Lower lobe of right lung (tissue), 2 donors: Measurements from ENCODE around the gene GGT6. TPM values are rescaled to one million over a fixed set of nuclear protein-coding genes. Genes with fewer than 3 reads are reported as not detected.

Experiments used
- ATAC-seq, 2 donors: fragments of 200-7000 bp; cut with Tn5 transposase; one replicate each; pipeline ENCODE4 v1.9.1; 2020 to 2022; ENCODE audit warnings: mild to moderate bottlenecking in 2 of 2, moderate library complexity in 2 of 2
- DNase-seq: peaks from one replicate; pipeline ENCODE4 v3.0.0-alpha.2; 2020
- H3K27ac ChIP-seq: fragments of 200-600 bp; one replicate; pipeline ENCODE4 v1.8.0; 2022
- H3K27me3 ChIP-seq: fragments of 200-600 bp; one replicate; pipeline ENCODE4 v1.8.0; 2022; ENCODE audit warnings: low read depth
- H3K36me3 ChIP-seq: fragments of 200-600 bp; one replicate; pipeline ENCODE4 v1.8.0; 2022; ENCODE audit warnings: mild to moderate bottlenecking
- H3K4me1 ChIP-seq: fragments of 200-600 bp; one replicate; pipeline ENCODE4 v1.8.0; 2022
- H3K4me3 ChIP-seq: fragments of 200-600 bp; one replicate; pipeline ENCODE4 v1.8.0; 2022; ENCODE audit warnings: mild to moderate bottlenecking
- H3K9me3 ChIP-seq: fragments of 200-600 bp; one replicate; pipeline ENCODE4 v1.8.0; 2022
- intact Hi-C: fragments of 100-400 bp; cut with DNase I; formaldehyde crosslinking; loops from one replicate; pipeline ENCODE4 v1.11.0; 2022
- total RNA-seq: library from RNA; stranded (reverse); fragmentation: NEBNext Ultra II Directional; extraction: Animal tissue kit (Norgen Biotek cat#: 25700); gene quantifications from one replicate; pipeline ENCODE4 v1.2.1, GENCODE V29; 2021
- TF ChIP-seq, protein P1 (sequence below): fragments of 200-600 bp; IDR thresholded peaks from one replicate; pipeline ENCODE4 v1.8.0; 2022; ENCODE audit warnings: antibody characterized with exemption, mild to moderate bottlenecking
- donor health status: DM: no; HTN: yes; CAD: no; lungs with severe emphysema.

Gene GGT6
- total RNA-seq, 1 donor from 2014 or later = 3.7 TPM

DNA sequence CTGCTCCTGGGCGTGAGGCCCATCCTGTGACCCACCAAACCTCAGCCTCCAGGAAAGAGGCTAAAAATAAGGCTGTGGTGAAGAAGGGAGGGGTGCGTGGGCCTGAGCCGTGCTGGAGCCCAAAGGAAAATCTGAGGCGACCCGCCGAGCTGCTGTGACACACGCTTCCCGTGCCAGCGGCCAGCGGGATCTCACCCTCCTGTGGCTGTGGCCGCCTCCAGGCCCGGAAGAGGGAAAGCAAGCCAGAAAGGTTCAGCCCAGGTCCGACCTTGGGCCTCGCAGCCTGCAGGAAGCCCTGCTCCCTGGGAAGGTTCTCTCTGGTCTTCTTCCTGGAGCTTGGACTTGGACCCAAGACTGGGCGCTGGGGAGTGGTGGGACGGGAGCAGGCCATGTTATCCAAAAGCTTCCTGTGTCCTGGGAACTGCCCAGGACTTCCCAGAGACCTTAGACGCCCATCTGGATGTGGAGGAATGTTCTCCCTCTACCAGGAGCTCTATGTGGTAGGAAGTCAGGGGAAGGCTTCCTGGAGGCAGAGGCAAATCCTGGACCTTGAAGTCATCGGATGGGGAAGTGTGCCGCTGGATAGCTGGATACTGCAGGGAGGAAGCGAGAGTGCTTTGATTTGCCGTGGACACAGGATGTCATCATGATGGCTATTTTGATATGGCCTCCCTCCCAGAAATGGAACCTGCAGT is 50.3 kb downstream of the GGT6 start:
- Histone ChIP-seq H3K27ac (peak overlapping the region; percentile 76), H3K9me3 (no peaks in the 10 kb centered on the region), H3K27me3 (no peaks in the 10 kb centered on the region), H3K4me3 (no peak overlapping the region), H3K36me3 (no peaks in the 10 kb centered on the region), H3K4me1 (peaks cover 98% of the 10 kb centered on the region)
- TF ChIP-seq, protein P1, sequence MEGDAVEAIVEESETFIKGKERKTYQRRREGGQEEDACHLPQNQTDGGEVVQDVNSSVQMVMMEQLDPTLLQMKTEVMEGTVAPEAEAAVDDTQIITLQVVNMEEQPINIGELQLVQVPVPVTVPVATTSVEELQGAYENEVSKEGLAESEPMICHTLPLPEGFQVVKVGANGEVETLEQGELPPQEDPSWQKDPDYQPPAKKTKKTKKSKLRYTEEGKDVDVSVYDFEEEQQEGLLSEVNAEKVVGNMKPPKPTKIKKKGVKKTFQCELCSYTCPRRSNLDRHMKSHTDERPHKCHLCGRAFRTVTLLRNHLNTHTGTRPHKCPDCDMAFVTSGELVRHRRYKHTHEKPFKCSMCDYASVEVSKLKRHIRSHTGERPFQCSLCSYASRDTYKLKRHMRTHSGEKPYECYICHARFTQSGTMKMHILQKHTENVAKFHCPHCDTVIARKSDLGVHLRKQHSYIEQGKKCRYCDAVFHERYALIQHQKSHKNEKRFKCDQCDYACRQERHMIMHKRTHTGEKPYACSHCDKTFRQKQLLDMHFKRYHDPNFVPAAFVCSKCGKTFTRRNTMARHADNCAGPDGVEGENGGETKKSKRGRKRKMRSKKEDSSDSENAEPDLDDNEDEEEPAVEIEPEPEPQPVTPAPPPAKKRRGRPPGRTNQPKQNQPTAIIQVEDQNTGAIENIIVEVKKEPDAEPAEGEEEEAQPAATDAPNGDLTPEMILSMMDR = no peak
- intact Hi-C loops = no loop called here
- no peak for ATAC-seq
- DNase-seq = no peak

DNA sequence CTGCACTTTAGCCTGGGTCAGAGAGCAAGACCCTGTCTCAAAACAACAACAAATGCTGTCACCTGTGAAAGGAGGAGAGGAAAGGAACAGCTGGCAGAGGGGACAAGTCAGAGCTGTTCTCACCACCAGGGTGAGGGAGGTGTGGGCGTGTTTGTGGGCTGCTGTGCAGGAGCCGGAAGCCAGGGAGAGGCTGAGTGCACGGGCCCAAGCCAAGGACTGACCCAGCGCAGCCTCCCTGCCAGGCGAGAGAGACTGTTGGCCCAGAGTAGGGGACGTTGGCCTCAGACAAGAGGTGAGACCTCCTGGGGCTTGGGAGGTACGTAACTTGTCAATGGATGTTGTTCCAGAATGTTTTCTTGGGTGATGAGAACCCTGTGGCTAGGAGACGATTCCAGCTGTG is 51.0 kb downstream of the GGT6 start:
- Histone ChIP-seq H3K4me3 (no peak overlapping the region), H3K9me3 (no peaks in the 10 kb centered on the region), H3K4me1 (peaks cover 98% of the 10 kb centered on the region), H3K36me3 (no peaks in the 10 kb centered on the region), H3K27ac (peak overlapping the region; percentile 76), H3K27me3 (no peaks in the 10 kb centered on the region)
- DNase-seq = no peak
- intact Hi-C loops = no loop called here
- peak; percentile 40 to 47 for ATAC-seq
- TF ChIP-seq, protein P1 = no peak

DNA sequence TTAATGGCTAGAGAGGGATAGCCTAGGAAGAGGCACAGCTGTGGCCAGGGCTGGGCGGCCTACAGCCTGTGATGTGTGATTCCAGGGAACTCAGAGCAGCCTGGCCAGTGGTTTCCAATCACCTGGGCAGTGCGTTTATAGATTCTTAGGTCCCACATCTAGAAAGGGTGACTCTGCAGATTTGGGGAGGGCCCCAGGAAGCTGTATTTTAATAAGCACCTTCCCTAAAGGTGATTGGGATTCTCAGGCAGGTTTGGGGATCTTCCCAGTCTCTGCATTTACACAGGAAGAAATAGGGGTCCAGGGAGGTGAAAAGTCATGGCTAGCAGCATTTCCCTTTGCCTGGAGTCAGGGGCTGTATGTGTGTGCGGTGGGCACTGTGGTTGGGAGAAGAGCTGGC is 52.2 kb downstream of the GGT6 start:
- no peak for ATAC-seq
- Histone ChIP-seq H3K4me1 (peaks cover 98% of the 10 kb centered on the region), H3K36me3 (no peaks in the 10 kb centered on the region), H3K27ac (peak overlapping the region; percentile 76), H3K4me3 (no peak overlapping the region), H3K9me3 (no peaks in the 10 kb centered on the region), H3K27me3 (peaks cover 1% of the 10 kb centered on the region)
- no peak for DNase-seq
- intact Hi-C loops = no loop called here
- TF ChIP-seq, protein P1 = no peak

DNA sequence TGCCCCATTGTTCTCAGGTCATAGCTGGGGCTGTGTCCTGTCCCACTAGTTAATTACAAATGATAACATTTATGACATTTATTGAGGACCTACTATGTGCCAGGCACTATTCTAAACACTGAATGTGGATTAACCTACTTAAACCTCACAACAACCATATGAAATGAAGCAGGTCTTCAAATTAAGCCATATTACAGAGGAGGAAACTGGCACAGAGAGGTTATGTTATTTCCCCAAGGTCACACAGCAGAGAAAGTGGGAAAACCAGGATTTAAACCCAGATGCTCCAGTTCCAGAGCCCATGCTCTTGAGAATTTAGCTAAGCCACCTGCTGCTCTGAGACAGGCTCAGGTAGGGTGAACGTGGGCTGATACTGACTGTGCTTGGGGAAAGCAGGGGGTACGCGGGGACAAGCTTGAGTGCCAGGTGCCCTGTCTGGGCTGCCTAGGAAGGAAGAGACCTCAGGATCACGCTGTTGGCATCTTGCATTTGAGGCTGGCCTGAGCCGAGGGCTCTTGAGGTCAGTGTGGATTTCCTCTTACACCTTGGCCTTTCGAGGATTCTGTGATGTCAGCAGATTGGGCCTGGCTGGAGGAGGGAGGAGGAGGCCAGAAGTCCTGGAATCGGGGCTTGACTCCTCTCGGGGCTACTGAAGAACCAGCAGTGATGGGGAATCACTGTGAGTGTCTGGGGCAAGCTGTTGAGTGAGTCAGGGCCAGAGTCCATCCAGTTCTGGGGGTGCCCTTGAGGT is 52.8 kb downstream of the GGT6 start:
- Histone ChIP-seq H3K27ac (peak overlapping the region; percentile 76), H3K36me3 (no peaks in the 10 kb centered on the region), H3K9me3 (no peaks in the 10 kb centered on the region), H3K4me1 (peaks cover 98% of the 10 kb centered on the region), H3K27me3 (peaks cover 4% of the 10 kb centered on the region), H3K4me3 (no peak overlapping the region)
- intact Hi-C loops = no loop called here
- TF ChIP-seq, protein P1 = no peak
- ATAC-seq = peak; percentile 45 to 59
- DNase-seq = no peak

Other genes starting within 250 kb of the GGT6 start
- gene UBE2G1, start 193.9 kb downstream of the GGT6 start, total RNA-seq = 42.5 TPM
- 0.24 TPM for gene SPNS3, start 126.6 kb downstream of the GGT6 start, total RNA-seq
- gene SPNS2, start 61.7 kb downstream of the GGT6 start, total RNA-seq = 42.0 TPM
- 38.8 TPM for gene MYBBP1A, start 5.2 kb downstream of the GGT6 start, total RNA-seq
- gene SMTNL2, start 24.0 kb upstream of the GGT6 start, total RNA-seq = 6.4 TPM
- gene ALOX15, start 81.1 kb upstream of the GGT6 start, total RNA-seq = 6.1 TPM
- 37.4 TPM for gene PELP1, start 143.6 kb upstream of the GGT6 start, total RNA-seq
- 201 TPM for gene ARRB2, start 150.1 kb upstream of the GGT6 start, total RNA-seq
- gene MED11, start 170.9 kb upstream of the GGT6 start, total RNA-seq = 22.9 TPM
- gene ZMYND15, start 179.3 kb upstream of the GGT6 start, total RNA-seq = 13.3 TPM
- 249 TPM for gene CXCL16, start 179.4 kb upstream of the GGT6 start, total RNA-seq
- gene TM4SF5, start 211.3 kb upstream of the GGT6 start, total RNA-seq = not detected
- 9.9 TPM for gene VMO1, start 225.8 kb upstream of the GGT6 start, total RNA-seq
- not detected for gene GLTPD2, start 228.4 kb upstream of the GGT6 start, total RNA-seq
- 95.5 TPM for gene PSMB6, start 235.6 kb upstream of the GGT6 start, total RNA-seq
- 38.4 TPM for gene PLD2, start 246.6 kb upstream of the GGT6 start, total RNA-seq